CD4-positive, alpha-beta T cell treated with Interferon alpha-2 for 1 hour (primary cell): Measurements from ENCODE around the gene CAMTA1.

Experiments used
- DNase-seq, 2 donors: peaks; one replicate each; pipeline ENCODE4 v3.0.0-alpha.2; 2020 to 2022

The CAMTA1 gene

DNA sequence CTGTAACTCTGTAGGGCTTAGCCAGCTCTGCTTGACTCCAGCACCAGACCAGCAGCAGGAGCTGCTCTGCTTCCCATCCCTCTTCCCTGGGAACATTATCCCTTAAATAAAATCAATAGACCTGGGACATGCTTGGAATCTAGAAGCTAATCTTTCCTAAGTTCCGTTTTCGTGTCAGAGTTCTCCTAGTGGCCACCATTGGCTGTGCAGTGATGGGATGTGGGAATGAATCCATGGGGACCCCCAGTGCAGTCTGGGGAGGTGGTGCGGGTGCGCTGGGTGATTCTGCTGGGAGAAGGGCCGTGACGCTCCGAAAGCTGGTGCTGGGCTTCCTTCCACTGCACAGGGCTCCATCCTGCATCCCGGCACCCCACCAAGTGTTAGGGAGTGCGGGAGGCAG is 202.7 kb downstream of the CAMTA1 start:
- DNase-seq, result no peak

DNA sequence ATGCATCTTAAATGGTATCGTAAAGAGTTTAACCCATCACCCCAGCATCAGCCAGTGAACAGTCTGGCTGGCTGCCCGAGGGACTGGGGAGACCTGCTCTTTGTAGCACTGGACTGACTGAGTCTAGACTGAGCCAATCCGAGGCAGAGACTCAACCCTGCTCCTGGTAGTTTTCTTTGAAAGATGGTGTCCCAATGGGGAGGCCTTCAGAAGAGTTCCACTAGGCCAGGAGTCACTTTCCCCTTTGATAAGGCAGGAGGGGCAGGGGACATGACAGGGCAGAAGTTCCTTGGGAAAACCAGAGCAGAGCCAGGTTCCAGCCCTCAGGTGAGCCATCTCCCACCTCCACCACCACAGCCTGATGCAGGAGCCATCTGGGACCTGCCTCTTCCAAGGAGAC is 203.5 kb downstream of the CAMTA1 start:
- DNase-seq, result no peak

DNA sequence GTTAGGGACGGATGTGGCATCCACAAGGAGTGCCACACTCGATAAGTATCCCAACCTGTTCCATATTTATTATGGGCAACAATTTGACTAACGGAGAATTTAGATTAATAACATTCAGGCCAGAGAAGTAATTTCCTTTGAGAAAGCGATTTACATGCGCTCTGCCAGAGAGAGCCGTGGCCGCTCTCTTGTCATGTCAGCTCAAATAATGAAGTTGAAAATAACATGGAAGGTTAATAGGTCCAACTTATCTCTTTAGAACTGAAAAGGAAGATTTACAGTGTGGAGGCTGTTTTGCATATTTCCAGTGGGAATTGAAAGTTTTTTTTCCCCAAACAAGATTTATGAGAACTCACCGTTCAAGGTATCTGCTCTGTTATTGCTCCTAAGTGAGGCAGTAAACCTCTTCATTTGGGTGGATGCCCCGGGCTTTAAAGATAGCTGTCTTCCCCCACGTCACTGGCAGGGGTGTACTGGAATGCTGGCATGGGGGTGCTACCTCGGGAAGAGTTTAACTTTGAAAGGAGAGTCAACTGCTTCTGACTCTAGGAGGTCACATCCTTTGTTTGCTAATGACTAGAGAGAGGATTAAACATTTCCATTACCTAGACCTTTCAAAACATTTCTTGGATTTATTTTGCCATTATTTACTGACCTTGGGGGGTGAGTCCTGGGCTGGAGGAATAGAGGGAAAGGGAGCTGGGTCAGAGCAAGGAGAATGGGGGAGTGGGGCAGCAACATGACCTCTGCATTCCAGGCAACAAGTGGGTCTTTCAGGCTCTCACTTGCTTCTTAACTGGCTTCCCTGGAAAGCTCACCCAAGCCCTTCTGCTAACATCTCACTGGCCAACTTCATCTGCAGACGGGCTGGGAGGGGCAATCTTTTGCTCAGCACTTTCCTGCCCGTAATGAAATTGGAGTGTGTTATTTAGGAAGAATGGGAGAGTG is 204.2 kb downstream of the CAMTA1 start:
- DNase-seq, result no peak

DNA sequence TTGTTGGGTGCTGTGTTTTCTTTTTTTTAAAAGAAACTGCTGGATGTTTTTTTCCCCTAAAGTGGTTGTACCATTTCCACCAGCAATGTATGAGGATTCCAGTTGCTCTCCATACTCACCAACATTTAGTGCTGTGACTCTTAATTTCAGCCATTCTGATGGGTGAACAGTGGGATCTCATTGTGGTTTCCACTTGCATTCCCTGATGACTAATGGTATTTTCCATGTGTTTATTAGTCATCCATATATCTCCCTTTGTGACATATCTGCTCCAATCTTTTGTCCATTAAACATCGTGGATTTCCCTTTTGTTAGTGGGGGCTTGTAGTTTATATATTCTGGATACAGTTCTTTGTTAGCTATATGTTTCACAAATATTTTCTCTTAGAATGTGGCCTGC is 206.0 kb downstream of the CAMTA1 start:
- no peak for DNase-seq

DNA sequence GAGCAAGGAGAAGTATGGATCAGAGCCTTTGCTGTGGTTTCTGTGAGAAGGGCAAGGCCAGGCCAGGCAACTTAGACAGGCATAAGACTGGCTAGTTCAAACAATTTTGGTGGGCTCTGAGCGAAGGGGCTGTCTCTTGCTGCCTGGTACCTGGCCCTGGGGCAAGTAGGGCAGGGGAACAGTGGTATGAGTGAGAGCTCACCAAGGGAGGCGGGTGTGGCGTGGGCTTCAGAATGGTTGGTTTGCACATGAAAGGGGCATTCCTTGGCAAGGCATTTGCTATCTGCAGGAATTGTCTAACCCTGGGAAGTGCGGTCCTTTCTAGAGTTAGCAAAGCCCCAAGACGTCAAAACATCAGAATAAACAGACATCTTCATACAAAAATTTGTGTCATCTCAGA is 210.5 kb downstream of the CAMTA1 start:
- no peak for DNase-seq

DNA sequence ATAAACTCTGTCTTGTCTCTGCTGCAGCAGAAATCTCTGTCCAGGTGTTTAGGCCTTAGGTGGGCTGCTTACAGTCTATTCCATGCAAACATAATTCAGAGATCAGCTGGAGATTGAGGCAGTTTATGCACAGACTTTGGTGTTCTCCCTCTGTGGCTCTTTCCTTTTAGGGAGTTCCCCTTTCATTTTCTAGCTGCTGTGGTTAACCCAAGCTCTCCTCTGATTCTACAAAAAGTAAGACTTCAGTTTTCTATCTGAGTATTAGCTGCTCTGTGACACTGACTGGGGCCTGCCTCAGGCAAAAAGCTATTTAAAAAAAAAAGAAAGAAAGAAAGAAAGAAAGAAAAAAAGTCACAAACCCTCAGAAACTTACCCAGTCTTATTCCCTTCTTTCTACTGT is 211.1 kb downstream of the CAMTA1 start:
- DNase-seq, result no peak

DNA sequence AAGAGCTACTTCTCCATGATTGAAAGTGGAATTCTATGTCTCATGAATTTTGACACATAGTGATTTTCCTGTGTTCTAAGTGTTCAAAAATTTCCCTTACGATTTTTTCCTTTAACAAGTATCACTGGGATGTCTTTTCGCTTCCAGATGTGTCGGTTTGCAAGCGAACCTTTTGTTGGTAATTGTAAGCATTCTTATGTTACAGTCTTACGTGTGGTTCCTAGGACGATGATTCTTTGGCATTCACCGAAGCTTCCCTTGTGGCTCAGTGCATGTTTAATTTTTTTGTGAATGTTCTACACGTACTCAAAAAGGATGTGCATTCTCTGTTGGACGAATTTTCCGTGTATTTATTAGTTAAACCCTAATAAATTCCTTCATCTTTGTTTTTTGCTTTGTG is 211.6 kb downstream of the CAMTA1 start:
- DNase-seq, result no peak

DNA sequence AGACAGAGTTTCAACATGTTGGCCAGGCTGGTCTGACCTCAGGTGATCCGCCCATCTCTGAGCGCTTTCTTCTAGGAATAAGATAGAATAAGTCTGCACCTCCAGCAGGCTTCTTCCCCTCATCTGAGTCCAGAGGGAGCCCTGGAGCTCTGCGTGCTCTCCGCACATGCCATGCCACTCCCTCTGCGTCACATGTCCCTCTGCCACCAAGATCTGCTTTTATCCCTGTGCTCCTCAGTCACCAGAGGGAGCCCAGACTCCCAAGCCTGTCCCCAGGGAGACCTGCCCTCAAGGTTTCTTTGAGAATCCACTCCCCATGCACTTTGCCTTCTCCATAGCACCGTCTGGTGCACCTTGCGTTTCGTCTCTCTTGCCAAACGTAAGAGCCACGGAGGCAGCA is 213.0 kb downstream of the CAMTA1 start:
- no peak for DNase-seq

DNA sequence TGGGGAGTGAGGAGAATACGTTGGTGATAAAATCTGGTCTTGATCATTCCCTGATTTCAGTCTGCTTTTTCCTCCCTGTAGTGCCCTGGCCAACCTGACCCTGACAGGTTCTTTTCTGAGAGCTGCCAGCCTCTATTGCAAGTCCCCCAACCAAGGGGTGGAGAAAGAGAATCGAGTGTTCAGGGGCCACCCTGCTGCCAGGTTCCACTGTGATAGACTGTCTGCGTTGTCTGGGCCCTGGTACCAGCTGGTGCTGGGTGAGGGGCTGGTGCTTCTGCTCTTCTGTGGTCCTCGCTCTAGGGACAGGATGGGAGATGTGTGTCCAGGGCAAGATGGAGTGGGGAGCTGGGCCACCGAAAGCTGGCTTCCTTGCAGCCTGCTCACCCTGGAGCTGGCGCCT is 214.6 kb downstream of the CAMTA1 start:
- DNase-seq, result no peak

DNA sequence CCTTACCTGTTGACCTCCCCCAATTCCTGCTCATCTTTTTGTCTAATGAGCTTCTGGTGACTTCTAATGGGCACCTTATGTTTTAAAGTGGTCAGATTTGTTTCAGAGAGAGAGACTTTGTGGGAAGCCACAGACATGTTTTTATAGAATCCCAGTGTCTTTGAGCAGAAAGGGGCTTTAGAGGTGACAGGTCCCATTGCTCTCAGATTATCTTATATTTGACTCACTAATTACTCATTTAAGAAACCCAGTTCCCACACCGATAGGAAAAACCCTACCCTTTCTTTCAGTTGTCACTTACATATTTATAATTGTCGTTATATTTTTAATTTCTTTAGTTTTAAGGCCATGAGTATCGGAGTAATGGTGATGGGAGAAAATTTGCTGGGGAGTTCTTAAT is 215.5 kb downstream of the CAMTA1 start:
- no peak for DNase-seq

DNA sequence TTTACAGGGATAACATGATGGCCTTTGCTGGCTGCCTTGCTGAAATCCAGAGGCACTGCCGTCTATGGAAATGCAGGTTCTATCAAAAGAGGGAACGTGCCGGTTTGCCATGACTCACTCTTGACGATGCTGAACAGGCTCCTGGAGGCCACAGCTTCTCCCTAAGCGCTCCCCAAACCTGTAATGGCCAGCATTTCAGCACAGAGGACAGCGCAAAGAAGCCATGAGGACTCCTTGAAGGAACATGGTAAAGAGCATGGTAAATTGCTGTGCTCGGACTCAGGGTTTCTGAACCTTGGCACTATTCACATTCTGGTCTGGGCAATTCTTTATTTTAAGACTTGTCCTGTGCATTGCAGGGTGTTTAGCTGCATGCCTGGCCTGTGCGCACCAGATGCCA is 217.5 kb downstream of the CAMTA1 start:
- DNase-seq, result no peak

DNA sequence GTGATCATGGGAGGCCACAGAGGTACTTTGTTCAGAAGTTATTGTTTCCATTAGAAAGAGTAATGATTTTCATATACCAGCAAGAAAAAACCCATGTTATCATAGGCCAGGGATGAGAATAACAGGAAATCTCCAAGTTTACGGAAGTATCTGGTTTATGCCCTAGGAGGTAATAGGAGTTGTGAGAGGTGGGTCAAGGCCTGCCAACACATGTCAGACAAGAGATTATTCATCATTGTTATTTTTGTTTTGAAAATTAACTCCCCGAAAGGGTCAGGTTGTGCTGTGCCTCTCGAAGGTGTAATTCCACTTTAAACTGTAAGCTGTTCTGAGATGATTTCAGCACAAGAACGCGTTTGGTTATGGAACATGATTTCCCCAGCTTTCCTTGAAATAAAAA is 218.4 kb downstream of the CAMTA1 start:
- no peak for DNase-seq

DNA sequence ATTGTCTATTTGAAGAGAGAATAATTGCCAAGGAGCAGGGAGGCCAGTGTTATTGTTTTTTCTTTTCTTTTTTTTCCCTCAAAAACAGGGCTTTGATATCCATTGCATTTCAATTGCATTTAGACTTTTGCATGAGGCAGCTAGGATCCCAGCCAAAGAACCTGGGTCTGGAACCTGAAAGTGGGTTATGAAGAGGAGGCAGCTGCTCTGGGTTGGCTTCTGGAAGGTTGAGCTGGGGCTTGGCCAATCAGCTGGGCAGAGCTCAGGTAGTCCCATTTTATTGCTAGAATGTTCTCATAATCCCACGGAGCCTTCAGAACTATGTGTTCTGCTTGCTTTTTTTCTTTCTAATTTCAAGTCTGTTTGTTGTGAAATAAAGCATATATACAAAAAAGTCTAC is 218.9 kb downstream of the CAMTA1 start:
- DNase-seq, result no peak

DNA sequence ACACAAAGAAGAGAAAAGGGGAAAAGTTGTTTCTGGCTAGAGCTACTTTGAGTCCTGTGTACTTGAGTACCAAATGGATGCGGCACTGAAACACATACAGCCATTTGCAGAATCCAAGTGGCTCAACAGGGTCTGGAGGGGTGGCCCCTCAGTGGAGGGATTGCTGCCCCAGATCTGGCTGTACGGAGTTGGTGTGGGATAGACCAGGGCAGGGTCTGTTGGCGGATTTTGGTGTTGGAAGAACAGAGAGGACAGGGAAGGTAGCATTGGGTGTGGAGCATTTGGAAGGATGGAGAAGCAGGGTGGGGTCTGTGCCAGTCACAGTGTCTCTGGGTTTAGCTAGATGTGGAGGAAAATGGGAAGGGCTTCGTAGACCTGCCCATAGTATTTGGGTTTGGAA is 220.5 kb downstream of the CAMTA1 start:
- no peak for DNase-seq

DNA sequence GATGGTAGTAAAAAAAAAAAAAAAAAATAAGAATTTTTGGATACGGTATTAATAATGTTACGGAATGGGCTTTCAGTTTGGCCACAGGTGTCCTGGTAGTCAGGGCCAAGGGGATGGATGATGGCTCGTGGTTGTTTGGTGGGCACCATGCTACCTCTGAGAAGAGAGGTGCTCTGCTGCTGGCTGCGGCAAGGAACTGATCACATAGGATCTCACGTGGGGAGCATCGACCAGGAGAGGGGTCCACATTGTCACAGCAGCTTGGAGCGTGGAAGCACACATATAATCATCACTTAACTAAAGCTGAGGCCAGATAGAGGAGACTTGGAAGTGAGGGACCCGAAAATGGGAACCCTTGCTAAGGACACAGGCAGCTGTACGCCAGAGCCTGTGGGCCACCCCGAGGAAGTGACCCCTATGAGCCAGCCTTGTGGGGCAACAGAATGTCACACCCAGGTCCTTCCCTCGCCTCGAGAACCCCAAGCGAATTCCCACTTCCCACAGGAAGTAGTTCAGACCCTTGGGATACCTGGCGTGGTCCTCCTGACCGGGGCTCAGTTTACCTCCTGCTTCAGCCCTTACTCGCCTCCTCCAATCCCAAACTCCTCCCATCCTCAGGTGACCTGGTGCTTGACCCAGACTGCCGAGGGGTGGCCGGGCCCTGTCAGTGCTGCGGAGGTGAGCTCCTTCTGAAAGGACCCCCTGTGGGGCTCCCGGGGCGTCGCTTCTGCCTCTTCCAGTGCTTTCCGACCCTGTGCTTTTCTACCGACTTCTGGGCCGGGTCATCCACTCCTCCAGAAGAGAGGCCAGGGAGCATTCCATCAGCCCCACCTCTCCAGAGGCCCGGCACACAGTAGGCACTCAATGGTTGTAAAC is 222.0 kb downstream of the CAMTA1 start:
- no peak for DNase-seq

DNA sequence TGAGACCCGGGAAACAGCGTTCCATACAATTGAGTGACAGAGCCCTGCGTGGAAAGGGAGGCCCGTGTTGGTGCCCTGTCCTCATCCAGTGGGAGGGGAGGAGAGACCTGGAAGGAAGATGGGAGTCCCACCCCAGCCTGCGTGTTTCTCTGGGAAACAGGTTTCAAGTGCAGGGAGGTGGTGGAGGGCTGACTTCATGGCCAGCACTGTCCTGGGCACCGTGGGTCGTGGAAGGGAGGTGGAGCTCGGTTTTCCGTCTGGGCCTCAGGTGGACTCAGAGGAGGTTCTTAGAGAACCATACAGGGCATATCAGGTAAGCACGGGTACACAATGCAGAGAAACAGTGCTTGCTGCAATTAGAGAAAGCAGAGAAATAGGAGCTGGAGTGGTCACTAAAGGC is 222.6 kb downstream of the CAMTA1 start:
- DNase-seq, result no peak

DNA sequence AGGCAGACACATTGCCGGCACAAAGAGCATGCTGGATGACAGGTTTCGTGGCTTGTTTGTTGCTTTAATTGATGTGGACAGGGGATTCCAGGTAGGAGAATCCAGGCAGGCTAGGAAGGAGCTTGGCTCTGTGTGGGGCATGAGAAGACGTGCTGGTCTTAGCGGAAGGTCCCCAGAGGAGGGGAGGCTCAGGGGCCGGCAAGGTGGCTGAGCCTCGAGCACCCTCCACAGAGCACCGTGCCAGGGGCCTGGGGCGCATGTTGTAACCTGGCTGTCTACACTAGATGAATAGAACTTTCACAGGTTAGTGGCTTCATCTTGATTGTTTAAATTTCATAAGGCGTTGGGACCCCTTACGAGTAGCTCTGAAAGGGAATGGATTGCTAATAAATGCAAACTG is 223.1 kb downstream of the CAMTA1 start:
- DNase-seq, result no peak

DNA sequence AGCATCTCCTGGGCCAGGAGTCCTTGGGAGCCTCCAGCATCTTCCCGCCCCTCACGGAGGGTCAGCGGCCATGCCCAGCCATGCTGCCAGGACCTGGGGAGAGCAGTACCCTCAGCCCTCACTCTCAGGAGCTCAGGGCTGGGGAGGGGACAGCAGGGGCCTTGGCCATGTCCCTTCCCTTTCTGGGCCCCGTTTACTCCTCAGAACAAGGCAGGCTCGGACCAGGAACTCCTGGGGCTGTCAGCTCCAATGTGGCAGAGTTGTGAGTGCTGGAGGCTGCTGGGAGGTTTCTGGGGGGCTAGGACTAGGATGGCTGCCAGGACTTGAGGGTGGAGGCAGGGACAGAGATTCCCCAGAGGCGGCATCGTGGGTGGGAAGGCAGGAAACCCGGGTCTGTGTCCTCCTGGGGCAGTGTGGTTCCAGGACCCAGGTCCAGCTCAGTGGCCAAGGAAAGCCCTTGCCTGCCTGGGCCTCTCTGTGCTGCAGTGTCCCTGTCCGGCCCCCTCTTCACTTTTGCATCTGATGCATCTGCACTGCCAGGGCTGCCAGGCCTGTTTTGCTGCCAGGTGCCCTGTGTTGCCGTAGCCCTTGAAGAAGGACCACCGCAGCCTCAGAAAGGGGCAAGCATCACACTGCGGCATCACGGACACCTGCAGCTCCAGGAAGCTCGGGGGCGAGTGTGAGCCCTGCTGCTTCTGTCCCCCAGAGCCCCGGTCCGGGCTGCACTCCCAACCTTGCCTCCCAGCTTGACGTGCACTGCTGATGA is 223.9 kb downstream of the CAMTA1 start:
- no peak for DNase-seq

DNA sequence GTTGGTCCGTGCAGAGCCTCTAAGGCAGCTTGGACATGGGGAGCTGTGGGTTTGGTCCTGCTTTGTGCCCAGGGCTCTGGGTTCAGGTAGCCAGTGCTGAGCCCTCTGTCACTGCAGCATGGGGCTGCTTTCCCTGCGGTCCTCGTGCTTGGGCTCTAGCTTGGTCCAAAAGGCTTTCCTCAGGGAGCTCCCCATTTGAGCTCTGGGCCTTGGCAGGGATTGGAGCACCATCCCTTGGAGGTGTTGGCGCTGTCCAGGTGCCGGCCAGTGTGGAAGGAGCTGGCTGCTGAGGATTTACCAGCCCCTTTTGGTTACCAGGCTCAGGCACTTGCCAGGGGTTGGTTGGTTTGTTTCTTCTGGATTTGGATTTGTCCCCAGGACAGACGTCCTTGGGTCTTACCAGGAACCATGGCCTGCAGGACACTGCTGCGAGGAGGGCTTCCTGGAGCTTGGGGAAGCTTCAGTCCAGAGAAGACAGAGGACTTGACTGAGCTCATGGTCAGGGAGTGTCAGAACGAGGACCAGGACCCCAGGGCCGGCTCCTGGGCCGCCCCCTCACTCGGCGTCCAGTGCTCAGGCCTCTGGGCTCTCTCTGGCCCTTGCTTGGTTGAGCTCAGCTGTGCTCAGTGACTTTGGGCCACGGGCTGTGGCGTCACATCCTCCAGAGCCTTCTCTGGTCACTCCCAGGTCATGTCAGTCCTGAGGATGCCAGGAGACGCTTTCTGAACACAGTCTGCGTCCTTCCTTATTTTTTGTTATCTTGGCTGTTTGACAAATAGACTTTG is 224.7 kb downstream of the CAMTA1 start:
- no peak for DNase-seq

DNA sequence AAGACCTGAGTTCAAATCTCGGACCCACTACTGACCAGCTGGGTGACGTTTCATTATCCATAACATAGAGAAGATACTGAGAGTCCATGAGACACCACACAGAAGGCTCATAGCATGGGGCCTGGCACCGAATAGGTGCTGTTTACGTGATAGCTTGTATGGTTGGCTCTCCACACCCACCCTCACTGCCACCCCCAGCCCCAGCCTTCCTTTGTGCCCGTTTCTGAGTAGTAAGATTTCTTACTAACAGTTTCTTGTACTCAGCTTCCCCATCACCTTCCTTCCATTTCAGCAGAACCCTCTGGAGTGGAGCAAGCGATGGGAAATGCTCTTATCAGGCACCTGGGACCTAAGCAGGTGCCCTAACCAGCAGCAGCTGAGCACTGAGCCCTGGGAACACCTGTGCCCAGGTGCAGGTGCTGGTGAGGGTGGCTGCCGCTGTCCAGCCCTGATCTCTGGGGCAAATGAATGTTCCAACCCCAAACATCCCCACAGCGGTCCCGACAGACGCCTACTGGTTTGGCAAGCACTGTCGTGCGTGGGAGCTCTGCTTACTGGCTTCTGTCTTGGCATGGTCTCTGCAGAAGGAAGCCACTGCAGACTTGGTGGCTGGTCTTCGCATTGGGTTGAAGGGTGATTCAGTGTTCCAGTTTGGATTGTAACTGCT is 225.4 kb downstream of the CAMTA1 start:
- no peak for DNase-seq

DNA sequence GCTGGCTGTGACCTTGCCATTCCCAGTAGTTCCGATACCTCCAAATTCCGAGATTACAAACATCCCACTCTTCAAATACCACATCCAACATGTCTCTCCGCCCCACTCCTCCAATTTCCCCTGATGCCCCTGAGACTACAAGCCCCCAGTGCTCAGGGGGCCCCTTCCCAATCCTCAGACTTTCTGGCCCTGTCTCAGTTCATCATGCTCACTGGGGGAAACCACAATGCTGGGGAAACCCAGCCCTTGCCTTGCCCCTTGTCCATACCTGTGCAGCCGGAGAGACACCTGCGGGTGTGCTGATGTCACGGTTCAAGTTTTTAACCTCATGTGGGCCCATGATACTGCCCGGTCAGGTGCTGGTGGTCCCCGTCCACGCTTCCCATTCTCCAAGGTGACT is 226.6 kb downstream of the CAMTA1 start:
- DNase-seq, result no peak

DNA sequence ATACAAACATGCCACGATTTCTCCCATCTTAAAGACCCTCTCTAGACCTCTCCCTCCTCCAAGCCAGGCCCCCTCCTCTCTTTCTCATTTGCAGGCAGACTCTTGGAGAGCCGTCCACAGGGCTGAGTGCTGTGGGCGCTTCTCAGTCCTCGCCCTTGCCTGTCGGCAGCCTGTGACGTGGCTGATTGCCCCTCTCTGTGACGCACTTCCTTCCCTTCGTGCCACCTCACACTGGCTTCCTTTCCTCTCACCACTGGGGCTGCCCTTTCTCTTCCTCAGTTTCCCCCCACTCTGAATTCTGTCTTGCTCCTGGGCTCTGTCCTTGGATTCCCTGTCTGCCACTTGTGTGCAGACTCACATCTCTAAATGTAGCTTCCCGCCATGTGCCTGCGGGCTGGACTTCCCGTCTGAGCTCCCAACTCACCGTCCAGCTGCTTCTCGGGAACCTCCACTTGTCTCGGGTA is 227.2 kb downstream of the CAMTA1 start:
- no peak for DNase-seq
